K562 (cell line): ENCODE measurements around the gene MATN1. TPM values are rescaled to one million over a fixed set of nuclear protein-coding genes. Genes with fewer than 3 reads are reported as not detected.

ENCODE experiments used
- ATAC-seq: fragments of 200-7000 bp; cut with Tn5 transposase; 3 replicates; pipeline ENCODE4 v1.9.1; 2020; ENCODE audit warnings: moderate library complexity
- BruUV-seq: library from RNA; stranded (reverse); fragments of 400-500 nt; replicated peaks from 2 replicates; lab custom pipeline; 2021; lab: Mats Ljungman, UMichigan
- CTCF ChIA-PET: fragments of 300-600 bp; formaldehyde crosslinking; extraction: SDS; loops from one replicate; lab custom pipeline; 2021; ENCODE audit warnings: low intra/inter-chr PET ratio; lab: Yijun Ruan, JAX
- POLR2A ChIA-PET: fragments of 300-600, 350-650 bp; sonication (Branson Sonifier 250); formaldehyde crosslinking; extraction: SDS; loops from one replicate; lab custom pipeline; 2021; ENCODE audit warnings: antibody characterized with exemption, inconsistent platforms; lab: Yijun Ruan, JAX
- DNase-seq, 4 experiments: peaks; one replicate each; pipeline versions ENCODE4 v3.0.0 to v3.0.0-alpha.2; 2011 to 2018; ENCODE audit warnings: low spot score in 3 of 4, mixed read lengths in 3 of 4; ENCODE audit errors: extremely low read depth in 1 of 4
- FAIRE-seq: peaks from 2 replicates; lab custom pipeline; 2011; peaks lifted over from hg19 to GRCh38; lab: Jason Lieb, UNC
- H2AFZ ChIP-seq: 2 replicates; pipeline ENCODE4 v1.6.0; 2011; ENCODE audit warnings: low read depth, low read length, control low read depth, inconsistent platforms
- H3K27ac ChIP-seq: fragments of 200-600 bp; 3 replicates; pipeline ENCODE4 v1.8.0; 2011; ENCODE audit warnings: low read depth, mild to moderate bottlenecking, control low read depth, inconsistent platforms, low read length, moderate library complexity, mixed read lengths; ENCODE audit errors: extremely low read depth
- H3K27me3 ChIP-seq, 2 experiments: fragments of 300-600 bp in 1 of 2; 2 replicates in 1 of 2; 3 replicates in 1 of 2; pipeline versions ENCODE4 v1.6.0 to v1.8.0; 2011; ENCODE audit warnings: inconsistent platforms in 2 of 2, low read length in 2 of 2, mild to moderate bottlenecking in 1 of 2, mixed read lengths in 1 of 2, moderate library complexity in 1 of 2; ENCODE audit not compliant: control insufficient read depth in 2 of 2, insufficient read depth in 2 of 2
- H3K36me3 ChIP-seq: fragments of 300-600 bp; 3 replicates; pipeline ENCODE4 v1.8.0; 2011; ENCODE audit warnings: mild to moderate bottlenecking, low read length, inconsistent platforms; ENCODE audit not compliant: control insufficient read depth, insufficient read depth
- H3K4me1 ChIP-seq, 2 experiments: fragments of 200-600 bp in 1 of 2; replicated peaks in 1 of 2; 2 replicates in 1 of 2; 3 replicates in 1 of 2; pipeline versions ENCODE4 v1.5.1 to v1.8.0; 2011; ENCODE audit warnings: inconsistent platforms in 2 of 2, low read length in 2 of 2, mild to moderate bottlenecking in 1 of 2, mixed read lengths in 1 of 2, moderate library complexity in 1 of 2; ENCODE audit not compliant: control insufficient read depth in 2 of 2, insufficient read depth in 2 of 2
- H3K4me2 ChIP-seq: 2 replicates; pipeline ENCODE4 v1.6.1; 2011; ENCODE audit warnings: low read length, control low read depth, inconsistent platforms, mixed read lengths; ENCODE audit not compliant: insufficient read depth
- H3K4me3 ChIP-seq: fragments of 200-600 bp; sonication (generic), shearing (Covaris generic); 2 replicates; pipeline ENCODE4 v1.5.1; 2016; ENCODE audit warnings: control low read depth, inconsistent platforms
- H3K79me2 ChIP-seq: fragments of 200-600 bp; 3 replicates; pipeline ENCODE4 v1.8.0; 2011; ENCODE audit warnings: low read length, inconsistent platforms; ENCODE audit not compliant: control insufficient read depth, insufficient read depth
- H3K9ac ChIP-seq, 2 experiments: 2 replicates each; pipeline versions ENCODE4 v1.6.0 to v1.6.1; 2011; ENCODE audit warnings: low read depth in 2 of 2, low read length in 2 of 2, control low read depth in 1 of 2, inconsistent platforms in 1 of 2, mild to moderate bottlenecking in 1 of 2, mixed read lengths in 1 of 2; ENCODE audit not compliant: insufficient read depth in 1 of 2
- H3K9me1 ChIP-seq: one replicate; pipeline ENCODE4 v1.6.0; 2011; ENCODE audit warnings: inconsistent platforms, mild to moderate bottlenecking, low read length, moderate library complexity; ENCODE audit not compliant: control insufficient read depth, insufficient read depth
- H3K9me3 ChIP-seq: replicated peaks from 2 replicates; pipeline ENCODE4 v1.5.1; 2011; ENCODE audit warnings: low read depth, low read length, inconsistent platforms; ENCODE audit not compliant: control insufficient read depth, insufficient read depth
- H4K20me1 ChIP-seq: replicated peaks from 2 replicates; pipeline ENCODE4 v1.6.1; 2011; ENCODE audit warnings: low read length, inconsistent platforms, mixed read lengths; ENCODE audit not compliant: control insufficient read depth, insufficient read depth
- CBFB ChIP-seq: sonication (generic); formaldehyde crosslinking; IDR thresholded peaks from 2 replicates; pipeline ENCODE4 v1.4.0; 2020; ENCODE audit warnings: mild to moderate bottlenecking, missing genetic modification reagents
- ELK1 ChIP-seq: sonication (generic); formaldehyde crosslinking; IDR thresholded peaks from 2 replicates; pipeline ENCODE4 v1.8.1; 2022; ENCODE audit warnings: missing genetic modification reagents
- FOXO4 ChIP-seq: fragments of 450-650 bp; formaldehyde crosslinking; IDR thresholded peaks from 2 replicates; pipeline ENCODE4 v1.4.0; 2020; ENCODE audit warnings: mild to moderate bottlenecking, moderate library complexity
- HDAC8 ChIP-seq: fragments of 450-650 bp; IDR thresholded peaks from 2 replicates; pipeline ENCODE4 v1.6.1; 2016; ENCODE audit warnings: mild to moderate bottlenecking, missing genetic modification characterization, moderate library complexity, missing compliant biosample characterization
- HES1 ChIP-seq: fragments of 450-650 bp; IDR thresholded peaks from 2 replicates; pipeline ENCODE4 v1.6.1; 2016; ENCODE audit warnings: low read depth, mild to moderate bottlenecking, moderate library complexity
- HIVEP1 ChIP-seq: fragments of 250-450 bp; sonication (Bioruptor Pico); IDR thresholded peaks from 2 replicates; pipeline ENCODE4 v1.4.0; 2020; ENCODE audit warnings: mild to moderate bottlenecking
- KLF6 ChIP-seq: fragments of 250-450 bp; sonication (Bioruptor Pico); IDR thresholded peaks from 2 replicates; pipeline ENCODE4 v1.4.0; 2020; ENCODE audit warnings: mild to moderate bottlenecking, moderate library complexity, borderline replicate concordance
- NFIC ChIP-seq: fragments of 450-650 bp; IDR thresholded peaks from 2 replicates; pipeline ENCODE4 v1.6.1; 2017; ENCODE audit warnings: mild to moderate bottlenecking, inconsistent platforms
- ZNF507 ChIP-seq: conservative IDR thresholded peaks from 2 replicates; pipeline ENCODE4 v1.6.1; 2017; ENCODE audit warnings: missing genetic modification characterization, missing compliant biosample characterization
- WGBS: fragments of 100-300 bp; shearing (Covaris generic); methylation state at CpG from one replicate; pipeline ENCODE4 v1.1.6; 2016; ENCODE audit warnings: low coverage, mixed read lengths; ENCODE audit not compliant: insufficient coverage; ENCODE audit errors: missing lambda C conversion rate; 5-methylcytosine and 5-hydroxymethylcytosine counted together
- in situ Hi-C: fragments of 300-500 bp; cut with MboI; formaldehyde crosslinking; loops from 4 replicates; pipeline ENCODE4 v1.15.0; 2018; ENCODE audit warnings: inconsistent platforms, mixed read lengths
- intact Hi-C: fragments of 100-400 bp; cut with micrococcal nuclease; formaldehyde crosslinking; loops from 2 replicates; pipeline ENCODE4 v1.14.2; 2022
- polyA plus RNA-seq, 8 experiments: library from polyadenylated mRNA; depleted of rRNA in 4 of 8; stranded (reverse) in 5 of 8; unstranded in 3 of 8; fragments of >200 nt; fragmentation: Nextera tagmentation in 2 of 8; fragmentation: Illumina TruSeq in 1 of 8; extraction: Ambion mirVana in 2 of 8; extraction: Trizol in 1 of 8; gene quantifications; 2 replicates each; pipeline versions ENCODE4 v1.2.1 to v1.2.3, GENCODE V29; 2011 to 2014; ENCODE audit warnings: inconsistent platforms in 1 of 8, missing spikeins in 1 of 8
- total RNA-seq, 7 experiments: library from RNA; depleted of rRNA in 6 of 7; stranded (reverse); fragments of >200 nt in 6 of 7; fragmentation: Illumina TruSeq in 2 of 7; extraction: Trizol in 2 of 7; gene quantifications; 2 replicates each; pipeline versions ENCODE4 v1.2.1 to v1.2.3, GENCODE V29; 2011 to 2021; ENCODE audit warnings: low replicate concordance in 1 of 7

Gene MATN1
- total and polyA plus RNA-seq, 9 of the 15 experiments (the other 6 are each of a cell fraction or from before 2014, with no cell fraction given), result 0.10 to 2.3 (median 1.2) TPM

GRCh38 chr1:30752651-30752908 is 29.2 kb upstream of the MATN1 start:
- peaks cover 2% of the 10 kb centered on the region for H3K9me1 ChIP-seq
- no peak for ATAC-seq
- no peak overlapping the region for H3K4me3 ChIP-seq
- no peaks in the 10 kb centered on the region for H3K36me3 ChIP-seq
- intact Hi-C loops (no loop called here), in situ Hi-C loops (no loop called here)
- no peaks in the 10 kb centered on the region for H3K27me3 ChIP-seq
- ChIA-PET POLR2A (interaction anchor here (0.6 to 1.5 kb wide), 2 partner anchors 9 to 22 kb away, joined by 3 to 5 read pairs; no protein-coding TSS in a partner anchor), CTCF (no interaction called here)
- no peak overlapping the region for H2AFZ ChIP-seq
- WGBS, result 77% methylated on average over 9 of the region's 9 CpGs
- no peak for FAIRE-seq
- H3K4me2 ChIP-seq, result no peak overlapping the region
- peaks cover 20% of the 10 kb centered on the region; the same call in 2 of the 3 replicates for H3K79me2 ChIP-seq
- no TSS peak for BruUV-seq
- no peak overlapping the region for H3K27ac ChIP-seq
- no peaks in the 10 kb centered on the region for H4K20me1 ChIP-seq
- H3K9ac ChIP-seq, result 0 out of 4 replicates have a peak overlapping the region, but pooled peaks of 1 of the 2 experiments have one; percentile 2
- TF ChIP-seq KLF6 (CRISPR knock-in tag) (no peak), FOXO4 (CRISPR knock-in tag) (no peak), HDAC8 (tag) (no peak), HES1 (no peak), HIVEP1 (CRISPR knock-in tag) (no peak), CBFB (CRISPR knock-in tag) (no peak), ELK1 (CRISPR knock-in tag) (no peak), ZNF507 (tag) (no peak), NFIC (no peak)
- peaks cover 41 to 55% of the 10 kb centered on the region in 2 experiments for H3K4me1 ChIP-seq
- DNase-seq, result no peak
- no peaks in the 10 kb centered on the region for H3K9me3 ChIP-seq
